Measurements from ENCODE around the gene ISCA1. TPM values are rescaled to one million over a fixed set of nuclear protein-coding genes. Genes with fewer than 3 reads are reported as not detected.
"Not testable (repeated sequence)": the region's sequence is repeated elsewhere in the genome, so short reads cannot be mapped to it uniquely, and the experiment has no call there.

Gene ISCA1
- total and polyA plus RNA-seq, 4 experiments from 2014 or later: 34.6 to 83.6 (median 44.7) TPM

DNA sequence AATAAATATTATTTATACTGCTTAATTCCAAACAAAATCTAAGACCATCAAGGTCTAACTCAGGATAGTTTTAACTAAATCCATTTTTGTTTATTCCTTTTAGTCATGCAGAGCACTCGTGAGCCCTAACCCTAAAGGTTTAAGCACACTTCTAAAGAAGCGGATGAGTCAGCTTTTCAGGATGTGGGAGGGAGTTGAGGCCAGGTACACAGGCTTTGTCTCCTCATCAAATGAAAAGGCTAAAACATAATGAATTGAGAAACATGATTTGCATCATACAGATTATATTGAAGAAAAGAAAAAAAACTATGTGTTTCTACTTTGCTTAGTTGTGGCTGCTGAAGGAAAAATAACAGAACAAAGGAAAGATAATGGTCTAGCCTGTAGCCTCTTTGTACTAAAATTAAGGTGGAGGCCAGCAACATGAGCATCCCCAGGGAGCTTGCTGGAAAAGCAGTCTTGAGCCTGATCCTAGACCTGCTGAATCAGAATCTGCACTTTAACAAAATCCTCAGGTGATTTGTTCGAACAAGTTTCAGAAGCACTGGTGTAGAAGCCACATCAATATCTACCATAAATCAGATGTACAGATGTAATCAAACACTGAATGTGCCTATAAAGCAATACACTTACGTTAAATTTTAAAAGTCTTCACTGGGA lies 21.1 kb upstream of the ISCA1 start:
- H3K27ac ChIP-seq (ENCODE audit: low read depth, low read length): no peak overlapping the region
- no peaks in the 10 kb centered on the region for H3K9me3 Mint-ChIP-seq
- H3K4me3 ChIP-seq (ENCODE audit: low read length in 2 of 2): no peak overlapping the region
- H3K9me3 ChIP-seq (ENCODE audit: control insufficient read depth in 1 of 2, low read length in 2 of 2): no peaks in the 10 kb centered on the region
- peaks cover 62% of the 10 kb centered on the region for H3K36me3 ChIP-seq (ENCODE audit: insufficient read depth, low read length)
- no peaks in the 10 kb centered on the region for H3K27me3 Mint-ChIP-seq
- intact Hi-C loops (cut with micrococcal nuclease): loop anchor here (1.0 to 2.0 kb wide), 2 partner anchors 21 to 49 kb away; partner anchors contain the start of gene ISCA1
- H3K36me3 Mint-ChIP-seq: peaks cover 62 to 81% of the 10 kb centered on the region in 2 donors
- no peaks in the 10 kb centered on the region for H3K27me3 ChIP-seq (ENCODE audit: insufficient read depth, low read length)
- CTCF ChIA-PET (ENCODE audit: partially characterized antibody): no interaction called here
- H3K4me1 ChIP-seq (ENCODE audit: insufficient read depth, low read length): peaks cover 16% of the 10 kb centered on the region
- POLR2A ChIA-PET (ENCODE audit: partially characterized antibody): interaction anchor here (2.1 kb wide), 1 partner anchor 21 kb away, joined by 11 read pairs; the partner anchor contains the start of gene ISCA1
- H3K4me1 Mint-ChIP-seq: peaks cover 21 to 34% (median 27%) of the 10 kb centered on the region in 4 donors
- peak overlapping the region in 5 of 8 donors; percentile 1 to 14 (median 3) for H3K4me3 Mint-ChIP-seq
- H3K27ac Mint-ChIP-seq: peak overlapping the region; percentile 19 to 94 (median 85)
- DNase-seq: peak; percentile 33 to 78 (median 46)

DNA sequence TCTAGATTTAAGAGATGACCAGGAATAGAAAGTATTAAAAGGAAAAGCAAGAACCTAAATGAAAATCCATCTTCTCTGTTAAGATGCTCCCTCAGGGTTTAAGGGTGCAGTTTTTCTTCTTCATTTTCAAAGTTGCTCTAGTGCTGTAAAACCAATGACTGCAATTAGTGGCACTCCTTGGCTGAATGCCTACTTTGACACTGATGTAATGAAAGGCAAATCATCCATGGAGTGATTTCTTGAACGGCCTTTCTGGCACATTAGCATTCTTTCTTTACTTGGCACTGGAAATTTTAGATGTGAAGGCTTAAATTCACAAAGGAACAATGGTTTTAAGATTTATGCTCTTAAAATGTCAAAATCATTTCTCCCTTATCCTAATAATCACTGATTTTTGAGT lies 19.3 kb upstream of the ISCA1 start:
- intact Hi-C loops (cut with micrococcal nuclease): loop anchor here (2.0 kb wide), 1 partner anchor 51 kb away; no protein-coding TSS in a partner anchor
- peaks cover 21 to 44% (median 32%) of the 10 kb centered on the region in 4 donors for H3K4me1 Mint-ChIP-seq
- no peaks in the 10 kb centered on the region for H3K27me3 ChIP-seq (ENCODE audit: insufficient read depth, low read length)
- ChIA-PET CTCF (ENCODE audit: partially characterized antibody) (no interaction called here), POLR2A (ENCODE audit: partially characterized antibody) (interaction anchor here (2.8 kb wide), 1 partner anchor 19 kb away, joined by 15 read pairs; the partner anchor contains the start of gene ISCA1)
- H3K4me3 ChIP-seq (ENCODE audit: low read length in 2 of 2): no peak overlapping the region
- H3K9me3 Mint-ChIP-seq: no peaks in the 10 kb centered on the region
- DNase-seq: no peak
- peaks cover 16% of the 10 kb centered on the region for H3K4me1 ChIP-seq (ENCODE audit: insufficient read depth, low read length)
- peaks cover 62% of the 10 kb centered on the region for H3K36me3 ChIP-seq (ENCODE audit: insufficient read depth, low read length)
- no peak overlapping the region for H3K4me3 Mint-ChIP-seq
- H3K27ac ChIP-seq (ENCODE audit: low read depth, low read length): no peak overlapping the region
- peak overlapping the region in 4 of 7 donors; percentile 0 to 57 (median 50) for H3K27ac Mint-ChIP-seq
- H3K36me3 Mint-ChIP-seq: peaks cover 61 to 83% of the 10 kb centered on the region in 2 donors
- no peaks in the 10 kb centered on the region for H3K9me3 ChIP-seq (ENCODE audit: control insufficient read depth in 1 of 2, low read length in 2 of 2)
- no peaks in the 10 kb centered on the region for H3K27me3 Mint-ChIP-seq

DNA sequence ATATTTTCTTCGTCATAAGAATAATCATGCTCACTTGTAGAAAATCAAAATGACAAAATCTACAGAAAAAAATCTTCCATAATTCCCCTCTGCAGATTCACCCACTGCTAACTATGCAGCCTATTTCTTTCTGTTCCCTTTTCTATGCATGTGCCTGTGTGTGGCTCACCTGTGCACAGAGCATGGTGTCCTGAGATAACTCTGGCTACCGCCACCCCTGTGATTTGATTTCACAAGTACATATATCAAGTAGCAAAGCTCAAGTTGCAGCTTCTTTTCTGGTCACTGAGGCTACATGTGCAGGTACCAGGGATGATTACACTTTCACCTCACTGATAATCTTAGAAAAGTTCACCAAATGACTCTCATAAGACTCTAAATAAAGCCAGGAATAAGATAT lies 18.4 kb upstream of the ISCA1 start:
- intact Hi-C loops (cut with micrococcal nuclease): no loop called here
- ChIA-PET POLR2A (ENCODE audit: partially characterized antibody) (interaction anchor here (2.8 kb wide), 1 partner anchor 18 kb away, joined by 15 read pairs; the partner anchor contains the start of gene ISCA1), CTCF (ENCODE audit: partially characterized antibody) (no interaction called here)

DNA sequence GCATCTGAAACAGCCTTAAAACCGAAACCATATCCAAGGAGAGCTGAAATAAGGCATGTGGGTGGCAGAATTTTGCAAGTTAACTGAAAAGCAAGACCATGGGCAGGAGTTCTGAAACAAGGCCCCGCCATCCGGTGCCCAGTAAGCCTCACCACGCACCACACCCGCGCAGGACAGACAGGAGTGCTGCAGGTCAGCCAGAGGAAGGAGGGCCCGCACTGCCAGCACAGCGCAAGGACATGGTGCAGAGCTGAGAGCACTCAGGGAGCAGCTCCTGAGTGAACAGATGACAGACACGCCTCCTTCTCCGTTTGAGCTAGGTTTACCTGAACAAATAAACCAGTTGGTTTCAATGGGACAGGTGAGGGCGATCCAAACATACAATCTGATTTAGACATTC lies 16.5 kb upstream of the ISCA1 start:
- Histone ChIP-seq H3K27ac (ENCODE audit: low read depth, low read length) (no peak overlapping the region), H3K36me3 (ENCODE audit: insufficient read depth, low read length) (peaks cover 48% of the 10 kb centered on the region), H3K9me3 (ENCODE audit: control insufficient read depth in 1 of 2, low read length in 2 of 2) (no peaks in the 10 kb centered on the region), H3K4me1 (ENCODE audit: insufficient read depth, low read length) (peaks cover 6% of the 10 kb centered on the region), H3K4me3 (ENCODE audit: low read length in 2 of 2) (no peak overlapping the region), H3K27me3 (ENCODE audit: insufficient read depth, low read length) (no peaks in the 10 kb centered on the region)
- H3K4me1 Mint-ChIP-seq: peaks cover 15 to 40% (median 20%) of the 10 kb centered on the region in 4 donors
- H3K27me3 Mint-ChIP-seq: no peaks in the 10 kb centered on the region
- CTCF ChIA-PET (ENCODE audit: partially characterized antibody): no interaction called here
- intact Hi-C loops (cut with micrococcal nuclease): no loop called here
- POLR2A ChIA-PET (ENCODE audit: partially characterized antibody): interaction anchor here (1.3 to 2.8 kb wide), 2 partner anchors 17 to 55 kb away, joined by 3 to 15 read pairs; partner anchors contain the start of genes ISCA1 and TUT7
- H3K9me3 Mint-ChIP-seq: no peaks in the 10 kb centered on the region
- peaks cover 42 to 67% of the 10 kb centered on the region in 2 donors for H3K36me3 Mint-ChIP-seq
- DNase-seq: no peak
- H3K4me3 Mint-ChIP-seq: peak overlapping the region in 7 of 8 donors; percentile 9 to 62 (median 47)
- H3K27ac Mint-ChIP-seq: peak overlapping the region in 5 of 7 donors; percentile 13 to 71 (median 65)

More for the DNA sequence above, 18.4 kb upstream of the ISCA1 start:
- Histone ChIP-seq H3K27me3 (ENCODE audit: insufficient read depth, low read length) (no peaks in the 10 kb centered on the region), H3K27ac (ENCODE audit: low read depth, low read length) (no peak overlapping the region), H3K4me3 (ENCODE audit: low read length in 2 of 2) (no peak overlapping the region), H3K9me3 (ENCODE audit: control insufficient read depth in 1 of 2, low read length in 2 of 2) (no peaks in the 10 kb centered on the region), H3K36me3 (ENCODE audit: insufficient read depth, low read length) (peaks cover 58% of the 10 kb centered on the region), H3K4me1 (ENCODE audit: insufficient read depth, low read length) (peaks cover 16% of the 10 kb centered on the region)
- Mint-ChIP-seq H3K27me3 (no peaks in the 10 kb centered on the region), H3K4me3 (no peak overlapping the region), H3K9me3 (no peaks in the 10 kb centered on the region), H3K36me3 (peaks cover 55 to 79% of the 10 kb centered on the region in 2 donors), H3K27ac (peak overlapping the region in 3 of 7 donors; percentile 18 to 55 (median 53)), H3K4me1 (peaks cover 22 to 48% (median 29%) of the 10 kb centered on the region in 4 donors)
- no peak for DNase-seq

DNA sequence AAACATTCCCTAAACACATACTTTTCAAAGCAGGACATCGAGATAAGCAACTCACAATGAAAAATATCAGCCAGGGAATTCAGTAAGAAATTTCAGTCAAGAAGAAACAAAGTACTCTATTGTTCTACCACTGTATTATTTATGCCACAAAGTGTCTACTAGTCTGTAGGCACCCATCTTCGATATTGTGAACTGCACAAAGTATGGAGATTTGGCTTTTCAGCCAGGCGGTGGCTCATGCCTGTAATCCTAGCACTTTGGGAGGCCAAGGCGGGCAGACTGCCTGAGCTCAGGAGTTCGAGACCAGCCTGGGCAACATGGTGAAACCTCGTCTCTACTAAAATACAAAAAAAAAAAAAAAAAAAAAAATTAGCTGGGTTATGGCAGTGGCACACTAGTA lies 8.0 kb upstream of the ISCA1 start:
- H3K27ac ChIP-seq (ENCODE audit: low read depth, low read length); H3K4me1 Mint-ChIP-seq; H3K4me3 Mint-ChIP-seq; H3K4me3 ChIP-seq (ENCODE audit: low read length in 2 of 2); H3K27ac Mint-ChIP-seq; H3K27me3 Mint-ChIP-seq; H3K9me3 Mint-ChIP-seq; H3K27me3 ChIP-seq (ENCODE audit: insufficient read depth, low read length); H3K36me3 ChIP-seq (ENCODE audit: insufficient read depth, low read length); H3K9me3 ChIP-seq (ENCODE audit: control insufficient read depth in 1 of 2, low read length in 2 of 2); H3K4me1 ChIP-seq (ENCODE audit: insufficient read depth, low read length); CTCF ChIA-PET (ENCODE audit: partially characterized antibody); intact Hi-C loops (cut with micrococcal nuclease); DNase-seq: not testable (repeated sequence)
- POLR2A ChIA-PET (ENCODE audit: partially characterized antibody): interaction anchor here (0.9 kb wide), 1 partner anchor 8 kb away, joined by 4 read pairs; the partner anchor contains the start of gene ISCA1
- H3K36me3 Mint-ChIP-seq: peaks cover 3 to 32% of the 10 kb centered on the region in 2 donors

DNA sequence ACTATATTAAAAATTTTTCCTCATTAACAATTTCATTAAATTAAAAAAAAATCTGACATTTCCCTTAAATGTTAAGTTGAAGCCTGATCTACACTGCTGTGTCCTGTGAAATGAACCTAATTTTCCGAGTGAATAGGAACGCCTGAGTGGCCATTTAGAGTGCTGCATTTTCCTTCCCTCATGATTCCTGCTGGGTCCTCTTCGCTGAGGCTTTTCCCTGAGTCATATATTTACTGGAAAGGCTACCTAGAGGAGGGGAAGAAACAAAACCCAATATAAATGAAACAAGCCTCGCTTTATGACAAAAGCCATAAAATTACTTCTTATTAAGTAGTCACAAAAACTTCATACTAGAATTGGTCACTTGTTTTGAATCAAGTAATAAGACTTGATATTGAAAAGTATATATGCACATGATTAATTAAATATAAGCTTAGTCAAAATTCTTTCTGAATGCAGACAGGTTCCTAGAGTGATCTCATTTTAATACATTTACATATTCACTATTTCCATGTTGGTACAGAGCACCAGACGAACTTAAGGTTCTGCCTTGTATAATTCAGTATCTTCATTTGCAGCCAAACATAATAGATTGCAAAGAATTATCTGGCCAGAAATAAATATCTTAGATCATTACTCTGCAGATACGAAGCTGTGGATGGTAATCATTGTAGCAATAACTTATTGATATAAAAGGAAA lies 6.3 kb upstream of the ISCA1 start:
- Histone ChIP-seq H3K4me3 (ENCODE audit: low read length in 2 of 2) (no peak overlapping the region), H3K9me3 (ENCODE audit: control insufficient read depth in 1 of 2, low read length in 2 of 2) (no peaks in the 10 kb centered on the region), H3K36me3 (ENCODE audit: insufficient read depth, low read length) (peaks cover 5% of the 10 kb centered on the region), H3K27ac (ENCODE audit: low read depth, low read length) (no peak overlapping the region), H3K4me1 (ENCODE audit: insufficient read depth, low read length) (peaks cover under 1% of the 10 kb centered on the region), H3K27me3 (ENCODE audit: insufficient read depth, low read length) (no peaks in the 10 kb centered on the region)
- H3K27me3 Mint-ChIP-seq: no peaks in the 10 kb centered on the region
- ChIA-PET CTCF (ENCODE audit: partially characterized antibody) (no interaction called here), POLR2A (ENCODE audit: partially characterized antibody) (no interaction called here)
- peak overlapping the region in 1 of 7 donors; percentile 55 for H3K27ac Mint-ChIP-seq
- H3K4me3 Mint-ChIP-seq: no peak overlapping the region
- peaks cover 3 to 27% of the 10 kb centered on the region in 2 donors for H3K36me3 Mint-ChIP-seq
- DNase-seq: no peak
- no peaks in the 10 kb centered on the region for H3K9me3 Mint-ChIP-seq
- H3K4me1 Mint-ChIP-seq: peaks cover 0 to 2% (median under 1%) of the 10 kb centered on the region in 4 donors
- intact Hi-C loops (cut with micrococcal nuclease): no loop called here

DNA sequence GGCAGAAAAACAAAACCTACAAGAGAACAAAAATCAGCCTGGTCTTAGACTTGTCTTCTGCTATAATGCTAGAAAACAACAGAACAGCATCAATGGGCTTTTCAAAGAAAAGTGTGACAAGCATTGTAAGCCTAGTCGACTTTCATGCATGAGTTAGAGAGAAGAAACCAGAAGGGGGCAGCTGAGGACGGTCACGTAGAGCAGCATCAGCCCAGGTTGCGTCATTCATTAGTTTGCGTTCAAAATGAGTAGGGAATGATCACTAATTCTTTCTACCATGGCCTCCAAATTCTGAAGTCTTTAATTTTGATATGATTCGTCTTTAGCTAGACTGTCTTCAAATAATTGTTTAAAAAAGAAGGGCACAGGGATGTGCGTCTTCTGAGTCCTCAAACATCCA lies 4.7 kb upstream of the ISCA1 start:
- H3K4me3 Mint-ChIP-seq: no peak overlapping the region
- intact Hi-C loops (cut with micrococcal nuclease): no loop called here
- no peak for DNase-seq
- no peaks in the 10 kb centered on the region for H3K9me3 Mint-ChIP-seq
- Histone ChIP-seq H3K27ac (ENCODE audit: low read depth, low read length) (no peak overlapping the region), H3K27me3 (ENCODE audit: insufficient read depth, low read length) (no peaks in the 10 kb centered on the region), H3K4me3 (ENCODE audit: low read length in 2 of 2) (no peak overlapping the region), H3K9me3 (ENCODE audit: control insufficient read depth in 1 of 2, low read length in 2 of 2) (no peaks in the 10 kb centered on the region), H3K4me1 (ENCODE audit: insufficient read depth, low read length) (peaks cover 8% of the 10 kb centered on the region), H3K36me3 (ENCODE audit: insufficient read depth, low read length) (peaks cover 5% of the 10 kb centered on the region)
- ChIA-PET POLR2A (ENCODE audit: partially characterized antibody) (no interaction called here), CTCF (ENCODE audit: partially characterized antibody) (no interaction called here)
- peaks cover 3 to 33% of the 10 kb centered on the region in 2 donors for H3K36me3 Mint-ChIP-seq
- peaks cover 8 to 13% (median 9%) of the 10 kb centered on the region in 4 donors for H3K4me1 Mint-ChIP-seq
- H3K27me3 Mint-ChIP-seq: no peaks in the 10 kb centered on the region
- H3K27ac Mint-ChIP-seq: peak overlapping the region in 5 of 7 donors; percentile 17 to 60 (median 32)
